T1000 (cell line): ENCODE measurements around the gene SHF.
"Not testable (repeated sequence)": the region's sequence is repeated elsewhere in the genome, so short reads cannot be mapped to it uniquely, and the experiment has no call there.

ENCODE experiments used
- DNase-seq: peaks from one replicate; lab custom pipeline; 2025; ENCODE audit warnings: mixed read lengths; lab: John Stamatoyannopoulos, UW

Gene SHF

GRCh38 chr15:45187894-45188830, at the start of gene SHF:
SHF (minus strand) TSS chr15:45187966; CDS start chr15:45187951, 15 bp downstream.
- DNase-seq = no peak

DNA sequence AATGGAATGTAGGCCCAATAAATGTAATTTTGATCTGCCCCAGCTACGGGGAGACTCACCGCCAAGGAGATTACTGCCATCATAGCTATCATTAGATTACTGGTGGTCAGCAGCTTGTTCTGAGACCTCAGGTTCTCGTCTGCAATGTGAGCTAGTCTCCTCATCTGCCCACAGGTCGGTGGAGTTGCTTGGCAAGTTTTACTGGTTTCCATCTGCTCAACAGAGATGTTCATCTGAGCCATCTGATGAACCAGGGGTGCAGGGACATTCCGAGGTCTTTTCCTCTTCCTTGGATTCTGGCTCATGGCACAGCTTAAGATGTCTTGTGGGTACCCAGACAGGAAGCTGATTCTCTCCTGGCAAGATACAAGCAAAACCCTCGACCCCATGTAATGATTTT, 49.0 kb upstream of the SHF start:
- DNase-seq = not testable (repeated sequence)

DNA sequence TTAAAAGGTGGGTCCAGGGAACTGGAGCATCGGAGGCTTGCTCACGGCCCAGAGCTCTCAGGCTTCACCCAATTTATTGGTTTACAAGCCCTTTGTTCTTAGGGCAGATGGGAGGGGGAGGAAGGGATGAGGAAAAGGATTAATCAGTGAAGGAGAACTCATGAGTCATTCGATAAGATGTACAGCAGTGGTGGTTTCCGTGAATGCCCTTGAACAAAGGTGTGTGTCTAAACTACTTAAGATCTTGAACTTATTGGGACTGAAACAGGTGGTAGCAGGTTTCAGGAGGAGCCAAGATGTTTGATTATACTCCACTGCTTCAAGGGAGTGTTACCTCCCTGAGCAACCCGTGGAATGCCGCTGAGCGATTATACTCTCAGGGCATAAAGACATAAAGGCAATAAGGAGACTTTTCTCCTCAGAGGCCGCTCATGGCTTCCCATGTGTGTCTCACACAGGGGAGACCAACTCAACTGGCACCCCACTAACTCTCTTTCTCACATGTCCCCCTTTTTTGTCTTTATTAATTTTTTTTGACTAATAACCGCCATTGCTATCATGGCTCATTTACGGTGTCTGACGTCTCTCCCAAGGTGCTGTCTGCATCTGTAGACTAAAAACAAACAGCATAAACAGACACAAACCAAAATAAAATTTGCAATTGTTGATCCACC, 46.9 kb upstream of the SHF start:
- no peak for DNase-seq

DNA sequence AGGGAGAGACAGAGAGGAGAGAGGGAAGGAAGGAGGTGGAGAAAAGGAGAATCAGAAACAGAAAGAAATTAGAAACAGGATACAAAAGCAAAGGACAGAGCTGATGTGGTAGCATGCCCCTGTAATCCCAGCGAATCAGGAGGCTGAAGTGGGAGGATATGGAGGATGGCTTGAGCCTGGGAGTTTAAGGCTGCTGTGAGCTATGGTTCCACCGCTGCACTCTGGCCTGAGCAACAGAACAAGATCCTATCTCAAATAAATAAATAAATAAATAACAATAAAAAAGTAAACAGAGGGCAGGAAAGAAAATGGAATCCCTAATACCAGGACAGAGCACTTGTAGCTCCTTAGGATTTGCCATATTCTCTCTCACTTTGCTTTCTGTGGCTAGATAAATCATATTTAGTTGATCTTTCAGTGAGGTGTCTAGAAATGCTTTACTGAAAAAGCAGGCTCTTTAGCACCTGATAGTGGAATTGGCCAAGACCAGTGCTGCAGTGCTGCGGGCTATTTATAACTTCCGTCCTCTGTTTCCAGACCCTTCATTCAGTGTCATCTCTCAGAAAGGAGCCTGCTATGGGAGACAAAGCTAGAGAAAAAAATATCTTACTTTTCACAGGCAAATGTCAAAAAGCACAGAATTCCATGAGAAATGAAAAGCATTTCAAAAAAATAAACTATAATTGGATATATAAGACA, 44.2 kb upstream of the SHF start:
- no peak for DNase-seq

- no peak for DNase-seq
Observed at GRCh38 chr15:45231132-45231531, 43.4 kb upstream of the SHF start.

DNA sequence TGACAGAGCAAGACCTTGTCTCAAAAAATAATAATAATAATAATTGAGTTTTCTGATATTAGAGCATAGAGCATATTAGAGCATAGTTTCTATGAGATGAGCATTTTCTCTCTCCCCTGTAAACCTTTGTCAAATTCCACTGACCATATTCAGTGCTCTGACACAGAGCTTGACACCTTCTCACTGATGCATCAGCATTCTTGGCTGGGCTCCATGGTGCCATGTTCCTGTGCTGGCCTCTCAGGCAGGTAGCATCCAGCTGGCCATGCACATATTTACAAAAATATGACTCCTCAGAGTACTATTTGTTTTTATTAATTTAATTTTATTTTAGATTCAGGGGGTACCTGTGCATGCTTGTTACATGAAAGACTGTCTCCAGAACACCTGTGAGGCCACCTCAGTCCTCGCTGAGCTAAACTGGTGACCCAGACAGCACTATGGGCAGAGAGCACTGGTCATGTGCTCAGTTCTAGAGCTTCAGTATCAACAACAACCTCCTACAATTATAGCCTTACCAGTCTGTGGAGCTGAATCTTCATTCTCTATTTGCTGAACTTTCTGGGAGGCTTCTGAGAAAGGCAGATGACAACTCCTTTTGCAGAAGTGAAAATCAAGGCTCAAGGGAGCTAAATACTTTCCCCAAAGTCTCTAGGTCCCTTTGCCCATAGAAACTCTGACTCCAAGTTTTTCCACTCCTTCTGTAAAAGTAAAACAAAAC, 42.6 kb upstream of the SHF start:
- DNase-seq = no peak

DNA sequence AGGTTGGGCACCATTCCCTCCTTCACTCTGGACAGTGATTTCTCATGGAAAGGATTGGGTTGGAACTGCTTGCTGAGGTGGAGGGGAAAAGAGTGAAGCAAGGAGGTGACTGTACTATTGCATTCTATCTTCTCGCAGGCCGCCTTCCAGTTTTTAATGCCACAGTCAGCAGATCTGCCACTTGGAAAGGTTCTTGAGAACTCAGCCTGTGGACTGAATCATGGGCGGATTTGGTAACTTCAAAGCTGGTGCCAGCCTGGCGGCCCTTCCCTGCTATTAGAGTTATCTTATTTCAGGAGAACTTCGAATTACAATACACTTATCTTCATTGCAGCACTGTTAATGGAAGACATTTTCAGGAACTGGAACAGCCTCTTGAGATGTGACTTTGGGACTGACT, 41.2 kb upstream of the SHF start:
- DNase-seq = no peak

DNA sequence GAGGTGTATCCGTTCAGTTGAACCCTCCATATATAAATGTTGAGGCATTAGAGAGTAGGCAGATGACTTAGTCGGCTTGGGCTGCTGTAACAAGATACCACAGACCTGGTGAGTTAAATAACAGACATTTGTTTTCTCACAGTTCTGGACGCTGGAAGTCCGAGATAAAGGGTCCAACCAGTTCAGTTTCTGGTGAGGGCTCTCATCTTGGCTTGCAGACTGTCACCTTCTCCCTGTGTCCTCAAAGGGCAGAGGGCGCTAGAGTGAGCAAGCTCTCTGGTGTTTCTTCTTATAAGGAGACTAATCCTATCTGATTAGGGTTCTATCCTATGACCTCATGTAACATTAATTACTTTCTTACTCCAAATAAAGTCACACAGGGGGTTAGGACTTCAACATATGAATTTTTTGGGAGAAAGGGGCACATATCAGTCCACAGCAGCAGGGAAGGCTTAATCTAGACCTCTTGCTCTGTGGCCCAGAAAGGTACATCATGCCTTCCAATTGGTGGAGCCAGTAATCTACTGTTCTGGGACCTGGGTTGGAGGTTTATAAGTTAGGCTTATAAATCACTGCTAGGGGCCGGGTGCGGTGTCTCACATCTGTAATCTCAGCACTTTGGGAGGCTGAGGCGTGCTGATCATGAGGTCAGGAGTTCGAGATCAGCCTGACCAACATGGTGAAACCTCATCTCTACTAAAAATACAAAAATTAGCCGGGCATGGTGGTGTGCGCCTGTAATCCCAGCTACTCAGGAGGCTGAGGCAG, 37.9 kb upstream of the SHF start:
- no peak for DNase-seq

DNA sequence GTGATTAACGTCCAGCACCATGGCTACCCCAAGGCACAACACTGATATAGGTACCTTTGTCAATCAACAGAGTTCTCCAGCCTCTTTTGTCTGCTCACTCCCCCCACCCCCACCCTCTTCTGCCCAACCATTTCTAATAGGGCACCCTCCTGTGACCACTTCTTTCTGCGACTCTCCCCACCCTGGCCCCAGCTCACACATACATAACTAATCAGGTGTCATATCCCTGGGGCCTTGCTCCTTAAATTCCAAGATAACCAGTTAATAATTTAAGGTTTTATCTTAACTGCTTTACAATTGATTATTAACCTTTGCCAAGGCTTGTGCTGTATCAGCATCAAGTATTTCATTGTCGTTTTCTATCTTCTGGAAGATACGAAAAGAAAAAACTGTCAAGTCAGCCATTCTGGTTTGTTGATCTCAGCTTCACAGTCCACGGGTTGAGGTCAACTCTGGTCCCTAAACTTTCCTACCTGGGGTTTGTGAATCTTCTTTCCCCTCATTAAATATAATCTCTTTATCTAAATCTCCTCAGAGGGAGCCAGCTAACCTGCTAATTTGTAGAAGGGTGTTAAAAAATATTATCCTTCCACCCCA, 37.0 kb upstream of the SHF start:
- no peak for DNase-seq

GRCh38 chr15:45221967-45222366, 34.2 kb upstream of the SHF start:
- DNase-seq = no peak

GRCh38 chr15:45221053-45221599, 33.4 kb upstream of the SHF start:
- no peak for DNase-seq

DNA sequence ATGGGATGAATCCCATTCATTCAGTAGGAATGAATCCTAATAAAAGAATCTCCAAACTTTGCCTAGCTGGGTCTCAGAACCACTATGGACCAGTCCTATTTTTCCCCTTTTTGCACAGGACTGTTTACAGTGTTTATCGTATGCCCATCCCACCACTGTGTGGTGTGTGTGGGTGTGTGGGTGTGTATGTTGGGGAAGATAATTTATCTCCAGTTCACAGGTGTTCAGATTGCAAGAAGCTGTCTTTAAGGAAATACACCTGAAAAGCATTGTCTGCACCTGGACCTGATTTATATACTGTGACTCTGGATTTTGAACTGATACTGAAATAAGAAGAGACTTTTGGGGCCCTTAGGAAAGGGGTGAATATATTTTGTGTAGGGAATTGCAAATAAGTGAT, 24.7 kb upstream of the SHF start:
- DNase-seq = no peak

- DNase-seq = no peak
Observed at GRCh38 chr15:45205192-45205591, 17.4 kb upstream of the SHF start.

GRCh38 chr15:45203182-45203581, 15.4 kb upstream of the SHF start:
- no peak for DNase-seq

- no peak for DNase-seq
Observed at GRCh38 chr15:45201869-45202268, 14.1 kb upstream of the SHF start.

- DNase-seq = no peak
Observed at GRCh38 chr15:45201557-45201859, 13.7 kb upstream of the SHF start.

- DNase-seq = peak; percentile 61
Observed at GRCh38 chr15:45200799-45201556, 13.2 kb upstream of the SHF start.

DNA sequence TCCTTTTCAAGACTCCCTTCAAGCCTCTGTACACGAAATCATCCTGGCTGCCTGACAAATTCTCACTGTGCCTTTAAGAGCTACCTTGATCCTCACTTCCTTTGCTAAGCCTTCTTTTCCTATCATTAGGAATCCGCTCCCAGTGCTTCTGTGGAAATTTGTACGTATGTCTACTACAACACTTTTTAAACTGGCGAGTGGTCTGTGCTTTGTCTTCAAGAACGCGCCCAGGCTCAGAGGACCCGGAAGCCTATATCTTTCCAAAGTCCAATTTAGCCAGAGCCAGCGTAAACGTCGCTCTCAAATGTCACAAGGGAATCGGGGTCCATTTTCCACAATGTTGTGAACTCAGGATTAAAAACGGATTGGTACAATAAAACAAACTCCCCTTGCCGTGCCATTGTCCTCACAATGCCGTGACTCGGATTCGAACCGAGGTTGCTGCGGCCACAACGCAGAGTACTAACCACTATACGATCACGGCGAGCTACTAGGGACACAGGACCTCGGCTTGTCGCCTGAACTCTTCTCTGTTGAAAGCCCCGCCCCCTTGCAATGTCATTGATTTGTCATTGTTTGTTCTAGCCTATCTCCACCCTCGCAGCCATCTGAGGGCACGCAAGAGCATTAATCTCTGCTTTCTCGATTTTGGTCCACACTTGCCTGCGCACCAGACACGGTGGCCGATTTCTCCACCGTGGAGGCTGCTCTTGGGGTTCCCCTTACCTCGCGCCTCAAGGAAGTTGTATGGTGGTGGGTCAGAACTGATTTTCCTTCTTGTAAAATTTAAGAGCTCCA, 12.4 kb upstream of the SHF start:
- DNase-seq = peak; percentile 92

DNA sequence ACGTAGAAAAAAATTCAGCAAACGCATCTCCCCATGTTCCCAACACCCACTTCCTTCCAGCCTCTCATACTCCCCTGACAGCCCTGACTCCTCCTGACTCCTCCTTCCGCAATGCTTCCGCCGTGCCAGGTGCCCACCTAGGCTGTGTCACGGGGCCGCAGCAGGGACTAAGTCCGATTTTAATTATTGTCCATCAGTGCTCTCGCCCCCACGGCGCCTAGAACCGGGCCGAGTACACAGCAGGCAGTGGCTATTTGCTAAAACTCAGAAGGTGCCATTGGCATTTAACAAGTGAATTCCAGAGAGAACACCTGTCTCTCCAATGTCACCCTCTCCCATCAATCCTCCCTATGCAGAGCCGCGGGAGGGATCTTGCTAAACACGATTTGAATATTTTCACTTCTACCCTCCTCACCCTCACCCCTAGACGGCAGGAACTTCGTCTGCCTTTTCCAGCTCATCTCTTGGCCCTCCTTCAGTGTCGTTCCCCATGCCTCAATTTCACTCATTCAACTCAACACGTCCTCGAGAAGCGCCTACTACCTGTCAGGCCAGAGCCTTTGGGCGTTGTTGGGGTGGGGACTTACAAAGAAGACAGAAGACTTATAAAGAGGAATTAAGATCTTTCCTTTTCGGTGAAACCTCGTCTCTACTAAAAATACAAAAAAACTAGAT, 11.5 kb upstream of the SHF start:
- DNase-seq = no peak
